GM18873 (cell line): ENCODE results near the gene CLTCL1.
"Not testable (repeated sequence)": the region's sequence is repeated elsewhere in the genome, so short reads cannot be mapped to it uniquely, and the experiment has no call there.

Source experiments
- ATAC-seq: cut with Tn5 transposase; IDR thresholded peaks from one replicate; pipeline ENCODE4 v1.9.1; 2021; ENCODE audit warnings: mild to moderate bottlenecking, moderate library complexity, moderate number of reproducible peaks; ENCODE audit not compliant: unreplicated experiment, low FRiP score

Gene CLTCL1

GRCh38 chr22:19291580-19292457 lies at the start of gene CLTCL1:
Gene CLTCL1 (minus strand): TSS chr22:19291719. CDS start chr22:19291641, 78 bp downstream.
- no peak for ATAC-seq

GRCh38 chr22:19337137-19337536 lies 45.6 kb upstream of the CLTCL1 start:
- no peak for ATAC-seq

GRCh38 chr22:19336133-19337075 lies 44.9 kb upstream of the CLTCL1 start:
- no peak for ATAC-seq

- ATAC-seq: no peak
These were observed 40.5 kb upstream of the CLTCL1 start for GRCh38 chr22:19331975-19332374.

GRCh38 chr22:19331474-19331873 lies 40.0 kb upstream of the CLTCL1 start:
- ATAC-seq: no peak

- ATAC-seq: no peak
These were observed 39.4 kb upstream of the CLTCL1 start for GRCh38 chr22:19330865-19331418.

- ATAC-seq: not testable (repeated sequence)
These were observed 38.7 kb upstream of the CLTCL1 start for GRCh38 chr22:19330205-19330604.

GRCh38 chr22:19329454-19329853 lies 37.9 kb upstream of the CLTCL1 start:
- no peak for ATAC-seq

GRCh38 chr22:19325296-19325948 lies 33.9 kb upstream of the CLTCL1 start:
- no peak for ATAC-seq

GRCh38 chr22:19323420-19323819 lies 31.9 kb upstream of the CLTCL1 start:
- ATAC-seq: not testable (repeated sequence)

GRCh38 chr22:19321757-19322156 lies 30.2 kb upstream of the CLTCL1 start:
- no peak for ATAC-seq

- not testable (repeated sequence) for ATAC-seq
These were observed 28.6 kb upstream of the CLTCL1 start for GRCh38 chr22:19320136-19320535.

- no peak for ATAC-seq
These were observed 27.8 kb upstream of the CLTCL1 start for GRCh38 chr22:19319281-19319680.

GRCh38 chr22:19317865-19318264 lies 26.3 kb upstream of the CLTCL1 start:
- no peak for ATAC-seq

GRCh38 chr22:19307872-19308271 lies 16.4 kb upstream of the CLTCL1 start:
- ATAC-seq: no peak

GRCh38 chr22:19306535-19306934 lies 15.0 kb upstream of the CLTCL1 start:
- not testable (repeated sequence) for ATAC-seq

- ATAC-seq: no peak
These were observed 13.0 kb upstream of the CLTCL1 start for GRCh38 chr22:19304547-19304946.

GRCh38 chr22:19303785-19304184 lies 12.3 kb upstream of the CLTCL1 start:
- no peak for ATAC-seq

- no peak for ATAC-seq
These were observed 4.2 kb upstream of the CLTCL1 start for GRCh38 chr22:19295733-19296132.
